Fibroblast of lung (primary cell): ENCODE measurements around the gene TBXA2R. TPM values are rescaled to one million over a fixed set of nuclear protein-coding genes. Genes with fewer than 3 reads are reported as not detected.
A peak's percentile ranks its signal among the peaks of the same experiment; 100 is the strongest.

Experiments
- DNase-seq, 2 donors: peaks; one replicate each; pipeline versions ENCODE4 v3.0.0 to v3.0.0-alpha.2; 2010; ENCODE audit warnings: low read depth in 2 of 2
- H2AFZ ChIP-seq: 2 replicates; pipeline ENCODE4 v1.5.1; 2012; ENCODE audit warnings: low read length, control low read depth, inconsistent platforms
- H3K27ac ChIP-seq: 2 replicates; pipeline ENCODE4 v1.5.1; 2011; ENCODE audit warnings: low read length, control low read depth; ENCODE audit not compliant: insufficient read depth
- H3K27me3 ChIP-seq: 2 replicates; pipeline ENCODE4 v1.5.1; 2011; ENCODE audit warnings: mild to moderate bottlenecking, low read length; ENCODE audit not compliant: control insufficient read depth, insufficient read depth
- H3K36me3 ChIP-seq: 2 replicates; pipeline ENCODE4 v1.5.1; 2011; ENCODE audit warnings: low read length; ENCODE audit not compliant: control insufficient read depth, insufficient read depth
- H3K4me1 ChIP-seq: 2 replicates; pipeline ENCODE4 v1.5.1; 2011; ENCODE audit warnings: low read length; ENCODE audit not compliant: control insufficient read depth, insufficient read depth; ENCODE audit errors: extremely low read depth
- H3K4me2 ChIP-seq: 2 replicates; pipeline ENCODE4 v1.5.1; 2011; ENCODE audit warnings: low read length, control low read depth; ENCODE audit not compliant: insufficient read depth; ENCODE audit errors: extremely low read depth
- H3K4me3 ChIP-seq, 4 experiments: fragments of 200-600 bp in 1 of 4; sonication (generic) in 1 of 4; replicated peaks in 1 of 4; 2 replicates each; pipeline ENCODE4 v1.5.1; 2011 to 2016; ENCODE audit warnings: low read length in 4 of 4, low read depth in 3 of 4, mild to moderate bottlenecking in 3 of 4, control low read depth in 2 of 4, inconsistent platforms in 1 of 4, mixed read lengths in 1 of 4; ENCODE audit not compliant: insufficient read depth in 1 of 4; ENCODE audit errors: control extremely low read depth in 1 of 4
- H3K79me2 ChIP-seq: 2 replicates; pipeline ENCODE4 v1.5.1; 2012; ENCODE audit warnings: mild to moderate bottlenecking, low read length, inconsistent platforms; ENCODE audit not compliant: control insufficient read depth, insufficient read depth
- H3K9ac ChIP-seq: 2 replicates; pipeline ENCODE4 v1.5.1; 2011; ENCODE audit warnings: mild to moderate bottlenecking, low read length, control low read depth; ENCODE audit not compliant: insufficient read depth
- H3K9me3 ChIP-seq: 2 replicates; pipeline ENCODE4 v1.5.1; 2012; ENCODE audit warnings: low read depth, low read length; ENCODE audit not compliant: control insufficient read depth, insufficient read depth
- H4K20me1 ChIP-seq: 2 replicates; pipeline ENCODE4 v1.5.1; 2011; ENCODE audit warnings: low read length; ENCODE audit not compliant: control insufficient read depth, insufficient read depth; ENCODE audit errors: extremely low read depth
- EZH2 ChIP-seq: IDR thresholded peaks from 2 replicates; pipeline ENCODE4 v1.5.1; 2012; ENCODE audit warnings: low read length, control low read depth, mild to moderate bottlenecking; ENCODE audit errors: missing control alignments
- polyA plus RNA-seq, 2 donors: library from polyadenylated mRNA; depleted of rRNA in 1 of 2; stranded (reverse) in 1 of 2; unstranded in 1 of 2; fragments of >200 nt; gene quantifications; 2 replicates each; pipeline ENCODE4 v1.2.1, GENCODE V29; 2011 to 2012; ENCODE audit warnings: missing spikeins in 1 of 2
- total RNA-seq: library from RNA; depleted of rRNA; stranded (reverse); fragments of >200 nt; gene quantifications from 2 replicates; pipeline ENCODE4 v1.2.1, GENCODE V29; 2014
- TF ChIP-seq, protein P1 (sequence below), 2 donors: IDR thresholded peaks in 1 of 2; conservative IDR thresholded peaks in 1 of 2; 1 replicate in 1 of 2; 2 replicates in 1 of 2; pipeline ENCODE4 v1.5.1; 2011 to 2012; ENCODE audit warnings: low read length in 2 of 2, control low read depth in 1 of 2, inconsistent platforms in 1 of 2, low read depth in 1 of 2, mild to moderate bottlenecking in 1 of 2

TBXA2R gene
- total and polyA plus RNA-seq, 2 donors (not counting 1 experiment from before 2014, with no cell fraction given), result 1.3 to 1.8 TPM

- Histone ChIP-seq H3K79me2 (no peaks in the 10 kb centered on the region), H3K9ac (no peak overlapping the region), H3K36me3 (peaks cover 10% of the 10 kb centered on the region), H3K4me3 (no peak overlapping the region), H2AFZ (no peak overlapping the region), H3K27ac (no peak overlapping the region), H3K9me3 (no peaks in the 10 kb centered on the region), H3K27me3 (no peaks in the 10 kb centered on the region), H3K4me1 (peaks cover 4% of the 10 kb centered on the region), H3K4me2 (no peak overlapping the region), H4K20me1 (no peaks in the 10 kb centered on the region)
- no peak for DNase-seq
- TF ChIP-seq EZH2, result no peak
- TF ChIP-seq, protein P1, sequence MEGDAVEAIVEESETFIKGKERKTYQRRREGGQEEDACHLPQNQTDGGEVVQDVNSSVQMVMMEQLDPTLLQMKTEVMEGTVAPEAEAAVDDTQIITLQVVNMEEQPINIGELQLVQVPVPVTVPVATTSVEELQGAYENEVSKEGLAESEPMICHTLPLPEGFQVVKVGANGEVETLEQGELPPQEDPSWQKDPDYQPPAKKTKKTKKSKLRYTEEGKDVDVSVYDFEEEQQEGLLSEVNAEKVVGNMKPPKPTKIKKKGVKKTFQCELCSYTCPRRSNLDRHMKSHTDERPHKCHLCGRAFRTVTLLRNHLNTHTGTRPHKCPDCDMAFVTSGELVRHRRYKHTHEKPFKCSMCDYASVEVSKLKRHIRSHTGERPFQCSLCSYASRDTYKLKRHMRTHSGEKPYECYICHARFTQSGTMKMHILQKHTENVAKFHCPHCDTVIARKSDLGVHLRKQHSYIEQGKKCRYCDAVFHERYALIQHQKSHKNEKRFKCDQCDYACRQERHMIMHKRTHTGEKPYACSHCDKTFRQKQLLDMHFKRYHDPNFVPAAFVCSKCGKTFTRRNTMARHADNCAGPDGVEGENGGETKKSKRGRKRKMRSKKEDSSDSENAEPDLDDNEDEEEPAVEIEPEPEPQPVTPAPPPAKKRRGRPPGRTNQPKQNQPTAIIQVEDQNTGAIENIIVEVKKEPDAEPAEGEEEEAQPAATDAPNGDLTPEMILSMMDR (conservative IDR thresholded peaks at IDR 0.05 in 1 of 2, IDR thresholded peaks at IDR 0.05 in 1 of 2; ENCODE audit: low read depth in 1 of 2, low read length in 2 of 2), result peak in 1 of 2 donors; percentile 30
These were observed 31.4 kb downstream of the TBXA2R start for GRCh38 chr19:3575260-3575741.

GRCh38 chr19:3573858-3574637, 32.6 kb downstream of the TBXA2R start:
- peaks cover 10% of the 10 kb centered on the region for H3K36me3 ChIP-seq
- H2AFZ ChIP-seq, result no peak overlapping the region

GRCh38 chr19:3573162-3573857, 33.4 kb downstream of the TBXA2R start:
- H3K27me3 ChIP-seq, result no peaks in the 10 kb centered on the region

More at GRCh38 chr19:3573858-3574637, 32.6 kb downstream of the TBXA2R start:
- H3K9me3 ChIP-seq, result no peaks in the 10 kb centered on the region
- no peaks in the 10 kb centered on the region for H4K20me1 ChIP-seq
- H3K79me2 ChIP-seq, result no peaks in the 10 kb centered on the region
- no peaks in the 10 kb centered on the region for H3K27me3 ChIP-seq
- H3K4me1 ChIP-seq, result peaks cover 4% of the 10 kb centered on the region
- peak overlapping the region; percentile 70 to 92 (median 83) for H3K4me3 ChIP-seq
- H3K9ac ChIP-seq, result no peak overlapping the region
- DNase-seq, result peak; percentile 89 to 93
- TF ChIP-seq EZH2, result no peak
- TF ChIP-seq, protein P1 (conservative IDR thresholded peaks at IDR 0.05 in 1 of 2, IDR thresholded peaks at IDR 0.05 in 1 of 2; ENCODE audit: low read depth in 1 of 2, low read length in 2 of 2), result no peak
- no peak overlapping the region for H3K27ac ChIP-seq
- no peak overlapping the region for H3K4me2 ChIP-seq

More at GRCh38 chr19:3573162-3573857, 33.4 kb downstream of the TBXA2R start:
- Histone ChIP-seq H3K79me2 (no peaks in the 10 kb centered on the region), H3K27ac (peak overlapping the region; percentile 77), H2AFZ (no peak overlapping the region), H3K4me3 (peak overlapping the region; percentile 70 to 92 (median 83)), H3K36me3 (peaks cover 10% of the 10 kb centered on the region), H4K20me1 (no peaks in the 10 kb centered on the region), H3K4me2 (peak overlapping the region; percentile 80), H3K9ac (peak overlapping the region; percentile 76), H3K4me1 (peaks cover 4% of the 10 kb centered on the region), H3K9me3 (no peaks in the 10 kb centered on the region)
- DNase-seq, result no peak
- TF ChIP-seq, protein P1 (conservative IDR thresholded peaks at IDR 0.05 in 1 of 2, IDR thresholded peaks at IDR 0.05 in 1 of 2; ENCODE audit: low read depth in 1 of 2, low read length in 2 of 2), result no peak
- TF ChIP-seq EZH2, result no peak
